ENCODE results near the gene ZNF423.

Gene ZNF423

GRCh38 chr16:49869731-49870130, 13.8 kb upstream of the ZNF423 start:
- no peak for DNase-seq

- no peak for DNase-seq
These were observed 12.1 kb upstream of the ZNF423 start for GRCh38 chr16:49867796-49868668.

- no peak for DNase-seq
These were observed 11.3 kb upstream of the ZNF423 start for GRCh38 chr16:49867234-49867633.

- DNase-seq, result peak; percentile 4
These were observed 10.7 kb upstream of the ZNF423 start for GRCh38 chr16:49866595-49867071.

GRCh38 chr16:49862694-49863093, 6.8 kb upstream of the ZNF423 start:
- no peak for DNase-seq

GRCh38 chr16:49861299-49861698, 5.4 kb upstream of the ZNF423 start:
- DNase-seq, result no peak

- no peak for DNase-seq
These were observed 4.7 kb upstream of the ZNF423 start for GRCh38 chr16:49860593-49860992.

- no peak for DNase-seq
These were observed 3.4 kb upstream of the ZNF423 start for GRCh38 chr16:49859125-49859811.

- DNase-seq, result peak; percentile 28
These were observed 2.5 kb upstream of the ZNF423 start for GRCh38 chr16:49858200-49859124.

GRCh38 chr16:49857423-49858181, 1.7 kb upstream of the ZNF423 start:
- peak; percentile 48 for DNase-seq

GRCh38 chr16:49856672-49857330, 889 bp upstream of the ZNF423 start:
- DNase-seq, result peak; percentile 73

GRCh38 chr16:49855280-49855821, 561 bp downstream of the ZNF423 start:
- DNase-seq, result peak; percentile 78

- DNase-seq, result peak; percentile 44
These were observed 1.1 kb downstream of the ZNF423 start for GRCh38 chr16:49854796-49855203.

- no peak for DNase-seq
These were observed 1.6 kb downstream of the ZNF423 start for GRCh38 chr16:49854188-49854795.

GRCh38 chr16:49852279-49852678, 3.6 kb downstream of the ZNF423 start:
- DNase-seq, result no peak

- DNase-seq, result no peak
These were observed 4.5 kb downstream of the ZNF423 start for GRCh38 chr16:49851468-49851787.

- DNase-seq, result no peak
These were observed 5.1 kb downstream of the ZNF423 start for GRCh38 chr16:49850558-49851467.

- DNase-seq, result no peak
These were observed 6.2 kb downstream of the ZNF423 start for GRCh38 chr16:49849754-49850108.

- peak; percentile 14 for DNase-seq
These were observed 6.7 kb downstream of the ZNF423 start for GRCh38 chr16:49849037-49849753.

Measured in NCI-H146 (cell line).